HepG2 (cell line): ENCODE results near the gene DGCR6L. TPM values are rescaled to one million over a fixed set of nuclear protein-coding genes. Genes with fewer than 3 reads are reported as not detected.
A peak's percentile ranks its signal among the peaks of the same experiment; 100 is the strongest.

Experiments used
- BHLHE40 ChIP-seq: IDR thresholded peaks from 2 replicates; pipeline ENCODE4 v1.6.1; 2011; ENCODE audit warnings: low read length, improper control_type of control experiment
- IRX3 ChIP-seq: sonication (generic); formaldehyde crosslinking; IDR thresholded peaks from 2 replicates; pipeline ENCODE4 v1.8.1; 2023; ENCODE audit warnings: mild to moderate bottlenecking, low read depth, missing genetic modification reagents, borderline replicate concordance
- MBNL3 ChIP-seq: fragments of 250-450 bp; sonication (Bioruptor Pico); conservative IDR thresholded peaks from 2 replicates; pipeline ENCODE4 v1.8.0; 2022; ENCODE audit warnings: mild to moderate bottlenecking, inconsistent platforms
- MIER3 ChIP-seq: IDR thresholded peaks from 2 replicates; pipeline ENCODE4 v1.6.1; 2016; ENCODE audit warnings: missing compliant biosample characterization, borderline replicate concordance
- MYC ChIP-seq: sonication (generic); formaldehyde crosslinking; IDR thresholded peaks from 2 replicates; pipeline ENCODE4 v1.9.0; 2021; ENCODE audit warnings: missing genetic modification reagents, borderline replicate concordance
- NPAS2 ChIP-seq: sonication (generic); formaldehyde crosslinking; IDR thresholded peaks from 2 replicates; pipeline ENCODE4 v1.8.0; 2022; ENCODE audit warnings: mild to moderate bottlenecking, missing genetic modification reagents, borderline replicate concordance
- PHB2 ChIP-seq: fragments of 450-650 bp; IDR thresholded peaks from 2 replicates; pipeline ENCODE4 v1.6.1; 2018; ENCODE audit not compliant: partially characterized antibody
- SNRNP70 ChIP-seq: fragments of 200-400 bp; formaldehyde crosslinking; IDR thresholded peaks from 2 replicates; pipeline ENCODE4 v1.6.1; 2017; ENCODE audit warnings: mild to moderate bottlenecking, low read depth, low read length, moderate library complexity
- ZNF121 ChIP-seq: sonication (generic); formaldehyde crosslinking; IDR thresholded peaks from 2 replicates; pipeline ENCODE4 v1.5.0; 2020; ENCODE audit warnings: mild to moderate bottlenecking, missing genetic modification reagents
- polyA plus RNA-seq, 8 experiments: library from polyadenylated mRNA; depleted of rRNA in 3 of 8; stranded (reverse) in 7 of 8; unstranded in 1 of 8; fragments of >200 nt; fragmentation: Illumina TruSeq in 4 of 8; extraction: Trizol in 4 of 8; gene quantifications; 2 replicates each; pipeline versions ENCODE4 v1.2.1 to v1.2.3, GENCODE V29; 2011 to 2016; ENCODE audit warnings: low read depth in 4 of 8, missing spikeins in 1 of 8, mixed read lengths in 1 of 8; ENCODE audit not compliant: insufficient read depth in 1 of 8
- total RNA-seq, 5 experiments: library from RNA; depleted of rRNA; stranded (reverse); fragments of >200 nt; fragmentation: Illumina TruSeq; extraction: Trizol; gene quantifications; 2 replicates each; pipeline ENCODE4 v1.2.3, GENCODE V29; 2016; ENCODE audit warnings: low read depth in 1 of 5
- TF ChIP-seq, protein P1 (sequence below): sonication (generic); formaldehyde crosslinking; IDR thresholded peaks from 2 replicates; pipeline ENCODE4 v1.4.0; 2020; ENCODE audit warnings: missing genetic modification reagents
- TF ChIP-seq, protein P2 (sequence below): sonication (generic); formaldehyde crosslinking; IDR thresholded peaks from 2 replicates; pipeline ENCODE4 v1.4.0; 2020; ENCODE audit warnings: low read depth, mild to moderate bottlenecking, missing genetic modification reagents
- TF ChIP-seq, protein P3 (sequence below): sonication (generic); formaldehyde crosslinking; IDR thresholded peaks from 2 replicates; pipeline ENCODE4 v1.4.0; 2020; ENCODE audit warnings: missing genetic modification reagents, borderline replicate concordance
- TF ChIP-seq, protein P4 (sequence below): fragments of 450-650 bp; IDR thresholded peaks from 2 replicates; pipeline ENCODE4 v1.6.1; 2016
- TF ChIP-seq, protein P5 (sequence below): sonication (generic); formaldehyde crosslinking; IDR thresholded peaks from 2 replicates; pipeline ENCODE4 v1.4.0; 2020; ENCODE audit warnings: missing genetic modification reagents
- TF ChIP-seq, protein P6 (sequence below): sonication (generic); formaldehyde crosslinking; IDR thresholded peaks from 2 replicates; pipeline ENCODE4 v1.4.0; 2020; ENCODE audit warnings: mild to moderate bottlenecking, low read depth, missing genetic modification reagents
- TF ChIP-seq, protein P7 (sequence below), 2 experiments: fragments of 450-650 bp in 1 of 2; sonication (generic) in 1 of 2; formaldehyde crosslinking; IDR thresholded peaks; 2 replicates each; pipeline versions ENCODE4 v1.5.0 to v1.8.0; 2020 to 2022; ENCODE audit warnings: mild to moderate bottlenecking in 1 of 2, missing genetic modification reagents in 1 of 2

The DGCR6L gene
- total and polyA plus RNA-seq, 2 of the 13 experiments (the other 11 are each of a cell fraction or from before 2014, with no cell fraction given) = 17.5 to 35.3 TPM

DNA sequence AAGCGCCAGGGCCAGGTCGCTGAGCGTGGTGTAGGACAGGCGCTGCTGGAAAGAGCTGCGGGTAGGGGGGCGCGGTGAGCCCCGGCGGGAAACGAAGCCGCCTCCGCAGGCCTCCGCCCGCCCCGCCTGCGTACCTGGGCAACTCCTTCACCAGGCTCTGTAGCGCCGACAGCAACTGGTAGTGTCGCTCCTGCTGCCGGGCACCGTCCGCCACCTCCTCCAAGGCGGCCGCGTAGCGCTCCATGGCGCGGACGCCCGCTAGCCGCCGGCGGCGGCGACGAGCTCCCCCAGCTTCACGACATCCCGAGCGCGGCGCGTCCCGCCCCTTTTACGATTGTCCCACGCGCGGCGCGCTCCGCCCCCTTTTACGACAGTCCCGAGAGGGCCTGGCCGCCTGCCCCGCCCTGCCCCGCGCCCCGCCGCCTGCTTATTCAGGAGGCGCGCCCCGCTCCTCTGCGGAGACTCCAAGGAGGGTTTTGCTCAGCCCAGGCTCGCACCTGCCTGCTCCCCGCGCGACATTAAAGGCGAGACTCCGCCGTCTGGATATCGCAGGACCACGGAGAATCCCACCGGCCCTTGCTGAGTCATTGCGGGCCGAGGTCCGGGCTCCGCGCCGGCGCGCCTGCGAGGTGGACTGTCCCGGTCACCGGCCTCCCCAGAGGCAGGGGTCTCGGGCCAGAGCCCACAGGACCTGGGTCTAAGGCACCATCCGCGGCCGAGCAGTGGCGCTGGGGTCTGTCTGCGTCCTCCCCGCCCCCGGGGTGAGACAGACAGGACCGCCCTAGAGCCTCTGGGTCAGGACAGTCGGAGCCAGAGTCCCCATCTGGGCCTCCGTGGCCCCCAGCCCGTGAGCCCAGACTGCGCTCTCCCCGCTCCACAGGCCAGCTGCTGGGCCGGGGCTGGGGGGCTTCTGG, at the start of gene DGCR6L (continued):
- TF ChIP-seq, protein P1, sequence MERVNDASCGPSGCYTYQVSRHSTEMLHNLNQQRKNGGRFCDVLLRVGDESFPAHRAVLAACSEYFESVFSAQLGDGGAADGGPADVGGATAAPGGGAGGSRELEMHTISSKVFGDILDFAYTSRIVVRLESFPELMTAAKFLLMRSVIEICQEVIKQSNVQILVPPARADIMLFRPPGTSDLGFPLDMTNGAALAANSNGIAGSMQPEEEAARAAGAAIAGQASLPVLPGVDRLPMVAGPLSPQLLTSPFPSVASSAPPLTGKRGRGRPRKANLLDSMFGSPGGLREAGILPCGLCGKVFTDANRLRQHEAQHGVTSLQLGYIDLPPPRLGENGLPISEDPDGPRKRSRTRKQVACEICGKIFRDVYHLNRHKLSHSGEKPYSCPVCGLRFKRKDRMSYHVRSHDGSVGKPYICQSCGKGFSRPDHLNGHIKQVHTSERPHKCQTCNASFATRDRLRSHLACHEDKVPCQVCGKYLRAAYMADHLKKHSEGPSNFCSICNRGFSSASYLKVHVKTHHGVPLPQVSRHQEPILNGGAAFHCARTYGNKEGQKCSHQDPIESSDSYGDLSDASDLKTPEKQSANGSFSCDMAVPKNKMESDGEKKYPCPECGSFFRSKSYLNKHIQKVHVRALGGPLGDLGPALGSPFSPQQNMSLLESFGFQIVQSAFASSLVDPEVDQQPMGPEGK (CRISPR knock-in tag) = peak; percentile 58; the same call in 1 of the 2 replicates
- TF ChIP-seq IRX3 (no peak), BHLHE40 (no peak), ZNF121 (CRISPR knock-in tag) (0 out of 2 replicates have a peak, but pooled peaks have one; percentile 33), MYC (CRISPR knock-in tag) (peak; percentile 61; the same call in 1 of the 2 replicates), PHB2 (no peak), MBNL3 (no peak), NPAS2 (no peak), MIER3 (no peak), SNRNP70 (no peak)
- TF ChIP-seq, protein P2, sequence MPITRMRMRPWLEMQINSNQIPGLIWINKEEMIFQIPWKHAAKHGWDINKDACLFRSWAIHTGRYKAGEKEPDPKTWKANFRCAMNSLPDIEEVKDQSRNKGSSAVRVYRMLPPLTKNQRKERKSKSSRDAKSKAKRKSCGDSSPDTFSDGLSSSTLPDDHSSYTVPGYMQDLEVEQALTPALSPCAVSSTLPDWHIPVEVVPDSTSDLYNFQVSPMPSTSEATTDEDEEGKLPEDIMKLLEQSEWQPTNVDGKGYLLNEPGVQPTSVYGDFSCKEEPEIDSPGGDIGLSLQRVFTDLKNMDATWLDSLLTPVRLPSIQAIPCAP (CRISPR knock-in tag) = no peak
- TF ChIP-seq, protein P3, sequence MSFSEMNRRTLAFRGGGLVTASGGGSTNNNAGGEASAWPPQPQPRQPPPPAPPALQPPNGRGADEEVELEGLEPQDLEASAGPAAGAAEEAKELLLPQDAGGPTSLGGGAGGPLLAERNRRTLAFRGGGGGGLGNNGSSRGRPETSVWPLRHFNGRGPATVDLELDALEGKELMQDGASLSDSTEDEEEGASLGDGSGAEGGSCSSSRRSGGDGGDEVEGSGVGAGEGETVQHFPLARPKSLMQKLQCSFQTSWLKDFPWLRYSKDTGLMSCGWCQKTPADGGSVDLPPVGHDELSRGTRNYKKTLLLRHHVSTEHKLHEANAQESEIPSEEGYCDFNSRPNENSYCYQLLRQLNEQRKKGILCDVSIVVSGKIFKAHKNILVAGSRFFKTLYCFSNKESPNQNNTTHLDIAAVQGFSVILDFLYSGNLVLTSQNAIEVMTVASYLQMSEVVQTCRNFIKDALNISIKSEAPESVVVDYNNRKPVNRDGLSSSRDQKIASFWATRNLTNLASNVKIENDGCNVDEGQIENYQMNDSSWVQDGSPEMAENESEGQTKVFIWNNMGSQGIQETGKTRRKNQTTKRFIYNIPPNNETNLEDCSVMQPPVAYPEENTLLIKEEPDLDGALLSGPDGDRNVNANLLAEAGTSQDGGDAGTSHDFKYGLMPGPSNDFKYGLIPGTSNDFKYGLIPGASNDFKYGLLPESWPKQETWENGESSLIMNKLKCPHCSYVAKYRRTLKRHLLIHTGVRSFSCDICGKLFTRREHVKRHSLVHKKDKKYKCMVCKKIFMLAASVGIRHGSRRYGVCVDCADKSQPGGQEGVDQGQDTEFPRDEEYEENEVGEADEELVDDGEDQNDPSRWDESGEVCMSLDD (CRISPR knock-in tag) = no peak
- TF ChIP-seq, protein P4, sequence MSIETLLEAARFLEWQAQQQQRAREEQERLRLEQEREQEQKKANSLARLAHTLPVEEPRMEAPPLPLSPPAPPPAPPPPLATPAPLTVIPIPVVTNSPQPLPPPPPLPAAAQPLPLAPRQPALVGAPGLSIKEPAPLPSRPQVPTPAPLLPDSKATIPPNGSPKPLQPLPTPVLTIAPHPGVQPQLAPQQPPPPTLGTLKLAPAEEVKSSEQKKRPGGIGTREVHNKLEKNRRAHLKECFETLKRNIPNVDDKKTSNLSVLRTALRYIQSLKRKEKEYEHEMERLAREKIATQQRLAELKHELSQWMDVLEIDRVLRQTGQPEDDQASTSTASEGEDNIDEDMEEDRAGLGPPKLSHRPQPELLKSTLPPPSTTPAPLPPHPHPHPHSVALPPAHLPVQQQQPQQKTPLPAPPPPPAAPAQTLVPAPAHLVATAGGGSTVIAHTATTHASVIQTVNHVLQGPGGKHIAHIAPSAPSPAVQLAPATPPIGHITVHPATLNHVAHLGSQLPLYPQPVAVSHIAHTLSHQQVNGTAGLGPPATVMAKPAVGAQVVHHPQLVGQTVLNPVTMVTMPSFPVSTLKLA = no peak
- TF ChIP-seq, protein P5, sequence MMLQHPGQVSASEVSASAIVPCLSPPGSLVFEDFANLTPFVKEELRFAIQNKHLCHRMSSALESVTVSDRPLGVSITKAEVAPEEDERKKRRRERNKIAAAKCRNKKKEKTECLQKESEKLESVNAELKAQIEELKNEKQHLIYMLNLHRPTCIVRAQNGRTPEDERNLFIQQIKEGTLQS (CRISPR knock-in tag) = no peak
- TF ChIP-seq, protein P6, sequence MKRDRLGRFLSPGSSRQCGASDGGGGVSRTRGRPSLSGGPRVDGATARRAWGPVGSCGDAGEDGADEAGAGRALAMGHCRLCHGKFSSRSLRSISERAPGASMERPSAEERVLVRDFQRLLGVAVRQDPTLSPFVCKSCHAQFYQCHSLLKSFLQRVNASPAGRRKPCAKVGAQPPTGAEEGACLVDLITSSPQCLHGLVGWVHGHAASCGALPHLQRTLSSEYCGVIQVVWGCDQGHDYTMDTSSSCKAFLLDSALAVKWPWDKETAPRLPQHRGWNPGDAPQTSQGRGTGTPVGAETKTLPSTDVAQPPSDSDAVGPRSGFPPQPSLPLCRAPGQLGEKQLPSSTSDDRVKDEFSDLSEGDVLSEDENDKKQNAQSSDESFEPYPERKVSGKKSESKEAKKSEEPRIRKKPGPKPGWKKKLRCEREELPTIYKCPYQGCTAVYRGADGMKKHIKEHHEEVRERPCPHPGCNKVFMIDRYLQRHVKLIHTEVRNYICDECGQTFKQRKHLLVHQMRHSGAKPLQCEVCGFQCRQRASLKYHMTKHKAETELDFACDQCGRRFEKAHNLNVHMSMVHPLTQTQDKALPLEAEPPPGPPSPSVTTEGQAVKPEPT (CRISPR knock-in tag) = no peak
- TF ChIP-seq, protein P7, sequence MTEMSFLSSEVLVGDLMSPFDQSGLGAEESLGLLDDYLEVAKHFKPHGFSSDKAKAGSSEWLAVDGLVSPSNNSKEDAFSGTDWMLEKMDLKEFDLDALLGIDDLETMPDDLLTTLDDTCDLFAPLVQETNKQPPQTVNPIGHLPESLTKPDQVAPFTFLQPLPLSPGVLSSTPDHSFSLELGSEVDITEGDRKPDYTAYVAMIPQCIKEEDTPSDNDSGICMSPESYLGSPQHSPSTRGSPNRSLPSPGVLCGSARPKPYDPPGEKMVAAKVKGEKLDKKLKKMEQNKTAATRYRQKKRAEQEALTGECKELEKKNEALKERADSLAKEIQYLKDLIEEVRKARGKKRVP (CRISPR knock-in tag; IDR thresholded peaks at IDR 0.05) = 0 out of 4 replicates have a peak, but pooled peaks of 1 of the 2 experiments have one; percentile 11
